DMS 273 (cell line): ENCODE measurements around the gene CETP.
"Not testable (repeated sequence)": the region's sequence is repeated elsewhere in the genome, so short reads cannot be mapped to it uniquely, and the experiment has no call there.

ENCODE experiments used
- DNase-seq: peaks from one replicate; lab custom pipeline; 2025; ENCODE audit not compliant: unreplicated experiment; lab: John Stamatoyannopoulos, UW

Gene CETP

DNA sequence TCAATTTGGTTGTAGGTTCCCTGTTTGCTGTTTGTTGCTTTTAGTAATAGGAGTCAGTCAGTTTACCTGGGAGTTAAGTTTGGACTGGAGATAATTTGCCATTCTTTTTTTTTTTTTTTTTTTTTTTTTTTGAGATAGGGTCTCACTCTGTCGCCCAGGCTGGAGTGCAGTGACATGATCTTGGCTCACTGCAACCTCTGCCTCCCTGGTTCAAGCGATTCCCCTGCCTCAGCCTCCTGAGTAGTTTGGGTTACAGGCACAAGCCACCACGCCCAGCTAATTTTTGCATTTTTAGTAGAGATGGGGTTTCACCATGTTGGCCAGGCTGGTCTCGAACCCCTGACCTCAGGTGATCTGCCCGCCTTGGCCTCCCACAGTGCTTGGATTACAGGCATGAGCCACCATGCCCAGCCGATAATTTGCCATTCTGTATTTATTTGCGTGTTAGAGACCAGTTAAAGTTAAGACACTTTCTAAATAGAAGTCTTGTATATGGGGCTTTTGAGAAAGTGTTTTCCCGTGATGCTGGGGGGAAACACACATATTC lies 27.1 kb upstream of the CETP start:
- not testable (repeated sequence) for DNase-seq

GRCh38 chr16:56935201-56935600 lies 26.5 kb upstream of the CETP start:
- DNase-seq, result no peak

DNA sequence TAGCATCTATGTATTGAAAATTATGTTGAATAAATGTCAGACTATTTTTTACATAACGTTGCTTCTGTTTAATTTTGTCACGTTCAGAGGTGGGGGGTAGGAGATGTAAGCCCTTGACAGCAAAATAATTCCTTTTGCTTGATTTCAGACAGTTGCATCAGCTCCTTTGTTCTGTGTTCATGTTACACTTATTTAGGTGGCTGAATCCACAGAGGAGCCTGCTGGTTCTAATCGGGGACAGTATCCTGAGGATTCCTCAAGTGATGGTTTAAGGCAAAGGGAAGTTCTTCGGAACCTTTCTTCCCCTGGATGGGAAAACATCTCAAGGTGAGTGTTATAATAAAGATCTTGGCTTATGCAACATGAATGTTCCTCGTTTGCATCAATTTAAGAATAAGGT lies 25.3 kb upstream of the CETP start:
- no peak for DNase-seq

DNA sequence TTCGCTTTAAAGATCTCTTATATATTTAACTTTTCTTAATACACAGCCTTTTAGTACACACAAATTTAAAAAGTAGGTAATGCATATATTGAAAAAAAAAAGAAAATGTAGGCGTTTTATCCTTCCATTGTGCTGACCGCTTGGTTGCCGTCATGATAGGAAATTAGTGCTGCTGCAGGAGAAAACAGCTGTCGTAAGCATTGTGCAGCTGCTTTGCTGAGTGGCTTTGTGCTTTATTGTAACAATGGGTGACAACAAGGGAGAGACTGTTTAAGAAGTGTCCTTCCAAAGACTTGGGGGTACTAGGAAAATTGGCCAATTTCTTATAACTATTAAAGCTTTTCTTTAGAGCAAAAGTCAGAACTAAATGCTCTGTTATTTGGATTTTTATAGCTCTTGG lies 24.8 kb upstream of the CETP start:
- DNase-seq, result no peak

DNA sequence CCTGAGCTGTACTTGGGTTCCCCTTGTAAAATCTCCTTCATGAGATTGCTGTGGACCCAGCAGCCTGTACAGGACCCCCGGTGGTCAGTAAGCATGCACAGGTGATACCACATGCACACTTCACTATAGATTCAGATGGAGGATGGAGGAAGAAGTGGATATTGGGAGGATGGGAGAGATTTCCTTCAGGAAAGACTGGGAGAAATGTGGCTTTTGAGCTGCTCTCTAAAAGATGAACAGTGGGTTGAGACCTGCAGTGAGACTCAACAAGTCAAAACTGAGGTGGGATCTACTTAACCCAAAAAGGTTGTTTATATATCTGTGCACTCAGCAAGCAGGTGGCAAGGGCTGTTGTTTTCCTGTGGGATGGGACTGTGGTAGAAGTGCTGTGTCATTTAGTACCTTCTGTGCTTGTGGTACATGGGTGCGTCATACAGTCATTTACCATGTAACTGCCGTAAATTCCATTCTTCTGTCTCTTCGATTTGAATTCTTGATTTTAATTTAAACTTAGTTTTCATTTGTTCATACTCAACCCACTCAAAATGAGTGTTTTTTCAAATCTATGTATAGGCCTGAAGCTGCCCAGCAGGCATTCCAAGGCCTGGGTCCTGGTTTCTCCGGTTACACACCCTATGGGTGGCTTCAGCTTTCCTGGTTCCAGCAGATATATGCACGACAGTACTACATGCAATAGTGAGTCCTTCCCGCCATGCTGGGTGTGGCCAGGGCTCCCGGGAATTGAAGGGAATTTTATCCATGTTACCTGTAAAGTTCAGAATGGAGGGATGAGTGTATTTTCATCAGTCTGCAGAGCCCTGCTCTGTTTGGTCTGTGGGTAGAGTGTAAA lies 22.9 kb upstream of the CETP start:
- no peak for DNase-seq

DNA sequence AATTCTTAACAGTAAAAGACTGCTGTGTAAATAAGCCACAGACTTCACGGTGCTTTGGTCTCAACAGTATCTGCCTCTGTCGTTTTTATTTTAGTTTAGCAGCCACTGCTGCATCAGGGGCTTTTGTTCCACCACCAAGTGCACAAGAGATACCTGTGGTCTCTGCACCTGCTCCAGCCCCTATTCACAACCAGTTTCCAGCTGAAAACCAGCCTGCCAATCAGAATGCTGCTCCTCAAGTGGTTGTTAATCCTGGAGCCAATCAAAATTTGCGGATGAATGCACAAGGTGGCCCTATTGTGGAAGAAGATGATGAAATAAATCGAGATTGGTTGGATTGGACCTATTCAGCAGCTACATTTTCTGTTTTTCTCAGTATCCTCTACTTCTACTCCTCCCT lies 21.9 kb upstream of the CETP start:
- DNase-seq, result no peak

- DNase-seq, result no peak
Measured at GRCh38 chr16:56941092-56941491, 20.7 kb upstream of the CETP start.

DNA sequence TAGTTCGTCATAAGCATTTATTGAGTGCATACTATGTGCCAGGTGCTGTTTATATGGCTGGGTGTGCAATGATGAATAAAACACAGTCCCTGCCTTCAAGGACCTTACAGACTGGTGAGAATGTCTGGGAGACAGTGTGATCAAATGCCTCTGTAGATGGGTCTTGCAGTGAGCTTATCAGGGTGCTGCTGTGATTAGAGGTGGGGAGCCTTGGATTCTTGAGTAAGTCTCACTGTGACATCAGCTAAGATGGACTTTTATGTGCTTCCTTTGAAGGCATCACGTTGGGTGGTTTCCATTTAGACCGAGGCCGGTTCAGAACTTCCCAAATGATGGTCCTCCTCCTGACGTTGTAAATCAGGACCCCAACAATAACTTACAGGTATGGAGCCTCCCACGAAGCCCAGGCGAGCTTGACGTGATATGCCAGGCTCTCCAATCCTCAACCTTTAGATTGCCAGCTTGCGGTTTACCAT lies 19.9 kb upstream of the CETP start:
- no peak for DNase-seq

DNA sequence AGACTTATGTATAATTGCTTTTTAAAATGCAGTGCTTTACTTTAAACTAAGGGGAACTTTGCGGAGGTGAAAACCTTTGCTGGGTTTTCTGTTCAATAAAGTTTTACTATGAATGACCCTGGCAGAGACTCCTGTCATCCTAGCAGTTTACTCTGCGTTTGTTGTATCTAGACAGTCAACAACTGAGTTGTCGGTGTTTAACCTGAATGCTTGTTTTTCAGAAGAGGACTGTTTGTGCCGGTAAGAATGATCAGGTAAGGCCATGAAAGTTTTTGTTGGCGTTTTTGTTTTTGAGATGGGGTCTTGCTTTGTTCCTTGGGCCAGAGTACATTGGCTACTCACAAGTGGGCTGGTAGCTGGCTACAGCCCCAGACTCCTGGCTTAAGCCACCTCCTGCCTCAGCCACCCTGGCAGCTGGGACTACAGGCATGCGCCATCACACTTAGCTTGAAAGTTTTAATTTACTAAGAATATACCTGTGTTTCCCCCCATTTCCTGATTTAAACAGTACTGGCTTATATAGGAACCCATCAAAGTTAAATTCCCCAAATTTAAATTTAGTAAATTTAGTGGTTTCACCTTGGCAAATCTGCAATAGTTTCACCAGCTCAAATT lies 17.9 kb upstream of the CETP start:
- no peak for DNase-seq

DNA sequence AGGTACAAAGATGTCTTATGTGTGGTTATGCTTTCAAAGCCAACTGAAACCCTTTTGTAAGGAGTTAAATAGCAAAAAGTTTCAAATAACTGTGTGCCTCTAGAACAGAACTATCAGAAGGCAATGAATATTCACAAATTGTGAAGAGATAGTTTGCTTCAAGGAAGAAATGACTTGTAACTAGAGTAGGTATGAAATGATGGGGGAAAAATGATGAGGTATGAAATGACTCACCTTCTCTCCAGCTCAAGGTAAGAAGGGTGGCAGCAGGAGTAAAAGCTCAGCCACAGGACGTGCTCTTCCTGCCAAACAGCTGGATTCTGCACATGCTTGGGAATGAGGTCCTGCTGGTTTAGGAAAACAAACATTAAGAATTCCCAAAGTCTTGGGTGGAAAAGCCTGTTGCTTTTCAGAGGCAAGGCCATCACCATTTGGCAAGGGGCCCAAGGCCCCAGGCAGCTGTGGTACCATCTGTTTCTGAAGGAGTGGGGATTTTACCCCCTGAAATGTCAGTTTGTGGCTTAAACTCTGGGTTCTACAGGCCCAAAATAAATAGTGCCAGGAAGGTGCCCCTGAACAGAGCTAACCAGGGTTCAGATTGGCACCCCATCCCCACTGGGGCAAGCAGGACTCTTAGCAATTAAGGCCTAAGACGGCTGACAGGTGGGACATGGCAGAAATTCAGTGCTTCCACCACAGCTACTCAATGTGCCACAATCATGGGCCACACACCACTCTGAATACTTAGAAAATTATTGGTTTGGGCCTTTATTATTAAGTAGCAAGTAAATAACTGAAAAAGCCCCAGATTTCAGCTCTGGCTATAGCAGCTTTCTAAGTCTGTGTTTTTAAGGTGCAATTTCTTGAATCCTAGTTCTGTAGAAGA lies 16.6 kb upstream of the CETP start:
- peak; percentile 89 for DNase-seq

GRCh38 chr16:56945847-56946527 lies 15.8 kb upstream of the CETP start:
- DNase-seq, result no peak

DNA sequence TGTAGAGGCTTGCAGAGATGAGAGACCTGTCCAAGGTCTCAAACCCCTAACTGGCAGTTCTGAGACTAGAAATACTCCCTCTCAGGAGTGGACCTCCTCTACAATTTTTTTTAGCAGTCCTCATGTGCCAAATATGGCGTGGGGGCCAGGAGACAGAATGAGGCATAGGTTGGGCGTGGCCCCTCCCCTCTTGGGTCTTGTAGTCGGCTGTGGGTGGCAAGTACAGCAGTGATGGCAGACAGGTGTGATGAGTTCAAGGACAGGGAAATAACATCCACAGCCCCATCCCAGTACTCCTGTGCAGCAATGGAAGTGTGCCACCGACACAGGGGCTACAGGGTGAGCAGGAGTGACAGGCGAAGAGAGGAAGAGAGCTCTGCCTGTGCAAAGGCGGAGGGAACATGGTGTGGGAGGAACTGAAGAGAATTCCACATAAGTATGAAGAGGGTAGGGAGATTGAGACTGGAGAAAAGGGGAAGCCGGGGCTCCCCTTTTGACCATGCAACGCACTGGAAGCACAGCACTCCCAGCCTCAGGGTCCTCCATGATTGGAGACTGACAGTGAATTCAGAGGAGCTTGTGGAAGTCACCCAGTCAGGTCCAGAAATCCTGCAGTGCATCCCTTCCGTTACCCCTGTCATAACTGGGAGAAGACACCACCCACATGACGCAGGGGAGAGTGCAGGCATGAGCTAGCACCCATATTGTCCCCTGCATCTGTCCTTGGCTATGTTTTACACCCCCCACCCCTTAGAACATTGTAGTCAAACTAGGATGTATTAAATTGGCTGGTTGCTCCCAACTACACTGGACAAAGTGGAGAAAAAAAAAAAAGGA lies 14.8 kb upstream of the CETP start:
- no peak for DNase-seq

DNA sequence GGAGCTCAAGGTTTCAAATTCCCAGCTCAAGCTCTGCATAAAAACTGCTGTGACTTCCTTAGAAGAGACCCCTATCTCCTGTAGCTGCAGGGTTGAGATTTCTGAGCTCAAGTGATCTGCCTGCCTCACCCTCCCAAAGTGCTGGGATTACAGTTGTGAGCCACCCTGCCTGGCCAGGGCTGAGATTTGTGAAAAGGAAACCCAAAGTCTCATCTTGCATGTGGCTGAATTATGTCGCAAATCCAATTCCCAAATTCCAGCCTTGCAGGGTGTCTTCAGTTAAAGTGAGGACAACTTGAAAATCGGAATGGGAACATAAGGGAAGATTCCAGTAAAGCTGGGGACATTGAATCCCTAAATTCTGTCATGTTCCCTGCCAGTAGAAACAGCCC lies 14.2 kb upstream of the CETP start:
- no peak for DNase-seq

- no peak for DNase-seq
Measured at GRCh38 chr16:56948234-56948633, 13.5 kb upstream of the CETP start.

GRCh38 chr16:56950051-56950450 lies 11.7 kb upstream of the CETP start:
- DNase-seq, result no peak

DNA sequence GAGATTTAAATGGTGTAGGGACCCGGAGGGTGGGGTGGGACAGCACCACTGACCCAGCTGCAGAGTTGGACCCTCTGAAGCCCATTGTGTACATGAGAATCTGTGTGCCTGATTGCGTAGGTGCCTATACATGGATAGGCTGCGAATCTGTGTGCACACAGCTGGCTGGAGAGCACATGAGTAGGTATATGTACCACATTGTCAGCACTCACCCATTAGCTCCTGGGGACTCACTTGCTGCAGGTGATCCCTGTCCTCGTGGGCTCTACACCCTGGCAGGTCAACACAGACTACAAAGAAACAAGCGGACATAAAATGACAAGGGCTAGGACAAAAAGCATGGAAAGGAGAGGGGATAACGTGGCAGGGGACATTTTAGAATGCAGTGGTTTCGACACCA lies 11.3 kb upstream of the CETP start:
- DNase-seq, result no peak

GRCh38 chr16:56950881-56951771 lies 10.6 kb upstream of the CETP start:
- peak; percentile 85 for DNase-seq

DNA sequence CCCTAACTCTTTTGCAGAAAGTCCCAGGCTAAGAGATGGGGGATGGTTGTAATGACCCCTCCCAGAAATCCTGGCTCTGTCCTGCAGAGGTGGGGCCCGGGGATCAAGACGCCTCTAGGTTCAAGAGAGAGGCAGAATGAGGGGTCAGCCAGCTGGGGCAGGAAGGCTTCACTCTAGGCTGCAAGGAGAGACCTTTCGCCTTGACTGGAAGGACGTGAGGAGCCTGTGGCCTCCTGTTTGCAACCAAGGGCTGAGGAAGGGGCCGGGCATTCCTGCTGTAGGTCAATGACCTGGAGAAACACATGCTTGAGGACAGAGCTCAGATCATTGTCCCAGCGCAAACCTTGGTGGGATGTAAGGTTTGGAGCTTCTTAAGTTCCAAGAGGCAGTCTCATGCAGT lies 8.7 kb upstream of the CETP start:
- no peak for DNase-seq

- no peak for DNase-seq
Measured at GRCh38 chr16:56956076-56956475, 5.7 kb upstream of the CETP start.
